Measurements from ENCODE around the gene MCU. TPM values are rescaled to one million over a fixed set of nuclear protein-coding genes. Genes with fewer than 3 reads are reported as not detected.

Gene MCU
- total and polyA plus RNA-seq, 2 of the 8 experiments (the other 6 are each of a cell fraction or from before 2014, with no cell fraction given): 51.6 to 62.2 TPM

DNA sequence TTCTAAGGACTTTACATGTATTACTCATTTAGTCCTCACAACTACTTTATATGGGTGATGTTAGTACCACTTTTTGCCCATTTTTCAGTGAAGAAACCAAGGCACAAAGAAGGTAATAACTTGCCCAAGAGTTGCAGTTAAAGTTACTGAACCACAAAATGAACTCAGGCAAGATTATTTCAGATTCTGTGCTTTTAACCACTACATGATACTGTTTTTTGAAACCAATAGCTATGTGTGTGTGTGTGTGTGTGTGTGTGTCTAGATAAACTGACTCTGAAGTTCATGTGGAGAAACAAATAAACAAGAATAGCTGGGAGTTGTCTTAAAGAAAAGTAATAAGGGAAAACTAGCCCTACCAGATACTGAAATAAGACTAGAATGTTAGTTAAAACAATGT is 140.8 kb downstream of the MCU start:
- Histone ChIP-seq H3K4me2 (ENCODE audit: insufficient read depth in 1 of 2, low read depth in 2 of 2, low read length in 2 of 2) (no peak overlapping the region), H3K9me3 (ENCODE audit: insufficient read depth in 2 of 2, low read depth in 1 of 2, low read length in 1 of 2) (no peaks in the 10 kb centered on the region), H3K36me3 (ENCODE audit: control insufficient read depth in 2 of 4, insufficient read depth in 4 of 4, low read length in 3 of 4) (peaks cover 0 to 3% (median 0%) of the 10 kb centered on the region in 4 experiments; a peak in 1 of 8 replicates), H2AFZ (ENCODE audit: low read length) (no peak overlapping the region), H3K18ac (ENCODE audit: extremely low read depth, low read length) (no peak overlapping the region), H3K27ac (ENCODE audit: low read depth, low read length) (no peak overlapping the region), H4K91ac (replicated peaks; ENCODE audit: insufficient read length, low read length) (no peak overlapping the region), H2BK120ac (replicated peaks; ENCODE audit: low read depth, low read length) (no peak overlapping the region), H2BK15ac (ENCODE audit: low read length) (no peak overlapping the region), H3K23me2 (ENCODE audit: low read depth, low read length) (no peaks in the 10 kb centered on the region), H4K8ac (ENCODE audit: extremely low read depth, insufficient read depth, low read length) (no peak overlapping the region), H2BK5ac (ENCODE audit: low read depth, low read length) (no peak overlapping the region), H3K23ac (ENCODE audit: insufficient read length) (no peak overlapping the region), H4K20me1 (replicated peaks in 1 of 2; ENCODE audit: control insufficient read depth in 1 of 2, insufficient read depth in 2 of 2, low read length in 2 of 2) (no peaks in the 10 kb centered on the region), H3K56ac (replicated peaks; ENCODE audit: insufficient read length, low read depth, low read length) (no peak overlapping the region), H3K4ac (replicated peaks; ENCODE audit: insufficient read length, low read depth, low read length) (no peak overlapping the region), H3K4me3 (ENCODE audit: extremely low read depth in 1 of 4, insufficient read depth in 2 of 4, low read depth in 3 of 4, low read length in 4 of 4) (no peak overlapping the region), H3K4me1 (replicated peaks in 1 of 4; ENCODE audit: control insufficient read depth in 3 of 4, insufficient read depth in 4 of 4, low read length in 3 of 4) (peaks cover 0 to 2% (median under 1%) of the 10 kb centered on the region in 4 experiments; a peak in 1 of 7 replicates), H3K79me1 (ENCODE audit: low read depth, low read length) (no peaks in the 10 kb centered on the region), H3K9ac (replicated peaks in 1 of 4; ENCODE audit: extremely low read depth in 1 of 4, low read depth in 3 of 4, low read length in 3 of 4) (no peak overlapping the region), H2BK12ac (ENCODE audit: low read depth, low read length) (no peak overlapping the region), H2BK20ac (ENCODE audit: low read length) (no peak overlapping the region), H3K27me3 (replicated peaks in 1 of 4; ENCODE audit: control insufficient read depth in 3 of 4, extremely low read depth in 1 of 4, insufficient read depth in 3 of 4, low read length in 3 of 4) (no peaks in the 10 kb centered on the region), H4K5ac (ENCODE audit: insufficient read length, low read depth, low read length) (no peak overlapping the region), H2AK5ac (ENCODE audit: low read depth, low read length) (no peak overlapping the region), H3K14ac (ENCODE audit: insufficient read length) (no peak overlapping the region), H3K79me2 (ENCODE audit: control insufficient read depth in 1 of 2, insufficient read depth in 2 of 2, low read length in 2 of 2) (peaks cover 0 to 14% of the 10 kb centered on the region in 2 experiments; a peak in 2 of 4 replicates)
- DNase-seq (ENCODE audit: low read depth in 1 of 2, low spot score in 2 of 2): no peak
- TF ChIP-seq CTBP2 (IDR thresholded peaks at IDR 0.05; ENCODE audit: borderline replicate concordance, insufficient read depth, insufficient read length, low read length) (no peak), SP4 (IDR thresholded peaks at IDR 0.05; ENCODE audit: low read length) (no peak), SIX5 (IDR thresholded peaks at IDR 0.05; ENCODE audit: low read depth, low read length) (no peak), SAP30 (IDR thresholded peaks at IDR 0.05; ENCODE audit: insufficient read depth, insufficient replicate concordance, low read length) (no peak), CHD2 (IDR thresholded peaks at IDR 0.05; ENCODE audit: low read length) (no peak), JUND (IDR thresholded peaks at IDR 0.05; ENCODE audit: low read length) (no peak), POLR2AphosphoS5 (IDR thresholded peaks at IDR 0.05; ENCODE audit: low read depth, low read length) (no peak), JUN (IDR thresholded peaks at IDR 0.05; ENCODE audit: low read depth, low read length) (no peak)
- TF ChIP-seq, protein P1, sequence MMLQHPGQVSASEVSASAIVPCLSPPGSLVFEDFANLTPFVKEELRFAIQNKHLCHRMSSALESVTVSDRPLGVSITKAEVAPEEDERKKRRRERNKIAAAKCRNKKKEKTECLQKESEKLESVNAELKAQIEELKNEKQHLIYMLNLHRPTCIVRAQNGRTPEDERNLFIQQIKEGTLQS (IDR thresholded peaks at IDR 0.05; ENCODE audit: insufficient read depth, low read depth, low read length): no peak
- no peak for FAIRE-seq
- ChIA-PET CTCF (ENCODE audit: partially characterized antibody) (interaction anchor here (0.6 to 2.3 kb wide), 6 partner anchors 35 to 249 kb away, joined by 3 to 6 read pairs (median 3); no protein-coding TSS in a partner anchor), POLR2A (ENCODE audit: partially characterized antibody) (interaction anchor here (3.2 kb wide), 1 partner anchor 141 kb away, joined by 19 read pairs; the partner anchor contains the start of gene MCU)
